K562 (cell line): ENCODE results near the gene MAP3K7. TPM values are rescaled to one million over a fixed set of nuclear protein-coding genes. Genes with fewer than 3 reads are reported as not detected.

Experiments
- ATAC-seq: fragments of 200-7000 bp; cut with Tn5 transposase; 3 replicates; pipeline ENCODE4 v1.9.1; 2020; ENCODE audit warnings: moderate library complexity
- BruUV-seq: library from RNA; stranded (reverse); fragments of 400-500 nt; replicated peaks from 2 replicates; lab custom pipeline; 2021; lab: Mats Ljungman, UMichigan
- CTCF ChIA-PET: fragments of 300-600 bp; formaldehyde crosslinking; extraction: SDS; loops from one replicate; lab custom pipeline; 2021; ENCODE audit warnings: low intra/inter-chr PET ratio; lab: Yijun Ruan, JAX
- POLR2A ChIA-PET: fragments of 300-600, 350-650 bp; sonication (Branson Sonifier 250); formaldehyde crosslinking; extraction: SDS; loops from one replicate; lab custom pipeline; 2021; ENCODE audit warnings: antibody characterized with exemption, inconsistent platforms; lab: Yijun Ruan, JAX
- DNase-seq, 4 experiments: peaks; one replicate each; pipeline versions ENCODE4 v3.0.0 to v3.0.0-alpha.2; 2011 to 2018; ENCODE audit warnings: low spot score in 3 of 4, mixed read lengths in 3 of 4; ENCODE audit errors: extremely low read depth in 1 of 4
- FAIRE-seq: peaks from 2 replicates; lab custom pipeline; 2011; peaks lifted over from hg19 to GRCh38; lab: Jason Lieb, UNC
- H2AFZ ChIP-seq: 2 replicates; pipeline ENCODE4 v1.6.0; 2011; ENCODE audit warnings: low read depth, low read length, control low read depth, inconsistent platforms
- H3K27ac ChIP-seq: fragments of 200-600 bp; 3 replicates; pipeline ENCODE4 v1.8.0; 2011; ENCODE audit warnings: low read depth, mild to moderate bottlenecking, control low read depth, inconsistent platforms, low read length, moderate library complexity, mixed read lengths; ENCODE audit errors: extremely low read depth
- H3K27me3 ChIP-seq, 2 experiments: fragments of 300-600 bp in 1 of 2; 2 replicates in 1 of 2; 3 replicates in 1 of 2; pipeline versions ENCODE4 v1.6.0 to v1.8.0; 2011; ENCODE audit warnings: inconsistent platforms in 2 of 2, low read length in 2 of 2, mild to moderate bottlenecking in 1 of 2, mixed read lengths in 1 of 2, moderate library complexity in 1 of 2; ENCODE audit not compliant: control insufficient read depth in 2 of 2, insufficient read depth in 2 of 2
- H3K36me3 ChIP-seq: fragments of 300-600 bp; 3 replicates; pipeline ENCODE4 v1.8.0; 2011; ENCODE audit warnings: mild to moderate bottlenecking, low read length, inconsistent platforms; ENCODE audit not compliant: control insufficient read depth, insufficient read depth
- H3K4me1 ChIP-seq, 2 experiments: fragments of 200-600 bp in 1 of 2; replicated peaks in 1 of 2; 2 replicates in 1 of 2; 3 replicates in 1 of 2; pipeline versions ENCODE4 v1.5.1 to v1.8.0; 2011; ENCODE audit warnings: inconsistent platforms in 2 of 2, low read length in 2 of 2, mild to moderate bottlenecking in 1 of 2, mixed read lengths in 1 of 2, moderate library complexity in 1 of 2; ENCODE audit not compliant: control insufficient read depth in 2 of 2, insufficient read depth in 2 of 2
- H3K4me2 ChIP-seq: 2 replicates; pipeline ENCODE4 v1.6.1; 2011; ENCODE audit warnings: low read length, control low read depth, inconsistent platforms, mixed read lengths; ENCODE audit not compliant: insufficient read depth
- H3K4me3 ChIP-seq: fragments of 200-600 bp; sonication (generic), shearing (Covaris generic); 2 replicates; pipeline ENCODE4 v1.5.1; 2016; ENCODE audit warnings: control low read depth, inconsistent platforms
- H3K79me2 ChIP-seq: fragments of 200-600 bp; 3 replicates; pipeline ENCODE4 v1.8.0; 2011; ENCODE audit warnings: low read length, inconsistent platforms; ENCODE audit not compliant: control insufficient read depth, insufficient read depth
- H3K9ac ChIP-seq, 2 experiments: 2 replicates each; pipeline versions ENCODE4 v1.6.0 to v1.6.1; 2011; ENCODE audit warnings: low read depth in 2 of 2, low read length in 2 of 2, control low read depth in 1 of 2, inconsistent platforms in 1 of 2, mild to moderate bottlenecking in 1 of 2, mixed read lengths in 1 of 2; ENCODE audit not compliant: insufficient read depth in 1 of 2
- H3K9me1 ChIP-seq: one replicate; pipeline ENCODE4 v1.6.0; 2011; ENCODE audit warnings: inconsistent platforms, mild to moderate bottlenecking, low read length, moderate library complexity; ENCODE audit not compliant: control insufficient read depth, insufficient read depth
- H3K9me3 ChIP-seq: replicated peaks from 2 replicates; pipeline ENCODE4 v1.5.1; 2011; ENCODE audit warnings: low read depth, low read length, inconsistent platforms; ENCODE audit not compliant: control insufficient read depth, insufficient read depth
- H4K20me1 ChIP-seq: replicated peaks from 2 replicates; pipeline ENCODE4 v1.6.1; 2011; ENCODE audit warnings: low read length, inconsistent platforms, mixed read lengths; ENCODE audit not compliant: control insufficient read depth, insufficient read depth
- NUFIP1 ChIP-seq: fragments of 450-650 bp; IDR thresholded peaks from 2 replicates; pipeline ENCODE4 v1.6.1; 2018; ENCODE audit not compliant: partially characterized antibody
- RFX1 ChIP-seq: fragments of 450-650 bp; IDR thresholded peaks from 2 replicates; pipeline ENCODE4 v1.6.1; 2016; ENCODE audit warnings: mild to moderate bottlenecking, moderate library complexity
- SNIP1 ChIP-seq: fragments of 450-650 bp; IDR thresholded peaks from 2 replicates; pipeline ENCODE4 v1.7.1; 2017; ENCODE audit warnings: low read depth, mild to moderate bottlenecking
- TAF7 ChIP-seq: fragments of 450-650 bp; IDR thresholded peaks from 2 replicates; pipeline ENCODE4 v1.6.1; 2016; ENCODE audit warnings: missing genetic modification characterization, missing compliant biosample characterization
- ZNF717 ChIP-seq: fragments of 250-450 bp; sonication (Bioruptor Pico); IDR thresholded peaks from 2 replicates; pipeline ENCODE4 v1.5.0; 2021
- WGBS: fragments of 100-300 bp; shearing (Covaris generic); methylation state at CpG from one replicate; pipeline ENCODE4 v1.1.6; 2016; ENCODE audit warnings: low coverage, mixed read lengths; ENCODE audit not compliant: insufficient coverage; ENCODE audit errors: missing lambda C conversion rate; 5-methylcytosine and 5-hydroxymethylcytosine counted together
- in situ Hi-C: fragments of 300-500 bp; cut with MboI; formaldehyde crosslinking; loops from 4 replicates; pipeline ENCODE4 v1.15.0; 2018; ENCODE audit warnings: inconsistent platforms, mixed read lengths
- intact Hi-C: fragments of 100-400 bp; cut with micrococcal nuclease; formaldehyde crosslinking; loops from 2 replicates; pipeline ENCODE4 v1.14.2; 2022
- polyA plus RNA-seq, 8 experiments: library from polyadenylated mRNA; depleted of rRNA in 4 of 8; stranded (reverse) in 5 of 8; unstranded in 3 of 8; fragments of >200 nt; fragmentation: Nextera tagmentation in 2 of 8; fragmentation: Illumina TruSeq in 1 of 8; extraction: Ambion mirVana in 2 of 8; extraction: Trizol in 1 of 8; gene quantifications; 2 replicates each; pipeline versions ENCODE4 v1.2.1 to v1.2.3, GENCODE V29; 2011 to 2014; ENCODE audit warnings: inconsistent platforms in 1 of 8, missing spikeins in 1 of 8
- total RNA-seq, 7 experiments: library from RNA; depleted of rRNA in 6 of 7; stranded (reverse); fragments of >200 nt in 6 of 7; fragmentation: Illumina TruSeq in 2 of 7; extraction: Trizol in 2 of 7; gene quantifications; 2 replicates each; pipeline versions ENCODE4 v1.2.1 to v1.2.3, GENCODE V29; 2011 to 2021; ENCODE audit warnings: low replicate concordance in 1 of 7
- TF ChIP-seq, protein P1 (sequence below): IDR thresholded peaks from 2 replicates; pipeline ENCODE4 v1.6.1; 2011; ENCODE audit warnings: borderline replicate concordance, low read depth, mild to moderate bottlenecking, moderate library complexity, low read length; ENCODE audit not compliant: insufficient read depth, poor library complexity, severe bottlenecking

MAP3K7 gene
- total and polyA plus RNA-seq, 9 of the 15 experiments (the other 6 are each of a cell fraction or from before 2014, with no cell fraction given): 13.4 to 60.9 (median 34.8) TPM

DNA sequence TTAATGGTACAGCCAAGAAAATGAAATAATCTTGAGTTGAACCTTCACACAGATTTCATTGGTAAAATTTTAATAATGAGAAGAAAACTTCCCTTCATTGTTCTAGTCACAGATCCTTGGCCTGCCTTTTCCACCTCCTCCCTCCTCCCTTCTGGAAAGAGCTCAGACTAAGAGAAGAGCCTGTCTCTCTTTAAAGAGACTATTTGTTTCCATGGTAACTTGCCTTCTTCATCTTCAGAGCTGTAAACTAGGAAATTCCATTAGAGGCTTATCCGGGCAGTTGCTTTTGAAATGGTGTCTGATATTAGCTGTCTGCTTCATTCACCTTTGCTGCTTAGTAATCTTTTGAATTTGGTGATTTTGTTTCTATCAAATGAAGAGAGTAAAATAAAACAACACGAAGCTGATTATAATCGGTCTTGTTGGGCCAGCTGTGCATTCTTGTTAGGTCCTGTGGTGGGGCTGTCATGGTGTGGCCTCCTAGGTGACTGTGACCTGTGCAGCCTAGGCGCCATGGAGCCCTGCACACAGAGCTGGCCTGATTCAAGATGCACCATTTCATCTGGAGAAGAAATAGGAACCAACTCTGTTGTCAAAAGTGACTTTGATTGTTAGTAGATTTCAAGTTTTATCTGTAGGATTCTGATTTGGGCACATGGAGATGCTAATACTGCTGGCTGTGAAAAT, 96.7 kb downstream of the MAP3K7 start:
- WGBS: 27% methylated on average over 4 of the region's 4 CpGs
- no peak for FAIRE-seq
- Histone ChIP-seq H3K27me3 (no peaks in the 10 kb centered on the region), H4K20me1 (no peaks in the 10 kb centered on the region), H3K27ac (no peak overlapping the region), H3K9ac (no peak overlapping the region), H3K4me1 (peaks cover 0 to 3% of the 10 kb centered on the region in 2 experiments; a peak in 2 of 5 replicates), H3K4me3 (no peak overlapping the region), H3K9me1 (no peaks in the 10 kb centered on the region), H3K4me2 (no peak overlapping the region), H3K36me3 (no peaks in the 10 kb centered on the region), H3K79me2 (no peaks in the 10 kb centered on the region), H3K9me3 (no peaks in the 10 kb centered on the region), H2AFZ (no peak overlapping the region)
- ChIA-PET POLR2A (no interaction called here), CTCF (no interaction called here)
- no TSS peak for BruUV-seq
- no peak for ATAC-seq
- TF ChIP-seq NUFIP1 (no peak), TAF7 (tag) (no peak), ZNF717 (CRISPR knock-in tag) (no peak), SNIP1 (no peak), RFX1 (peak; percentile 69)
- TF ChIP-seq, protein P1, sequence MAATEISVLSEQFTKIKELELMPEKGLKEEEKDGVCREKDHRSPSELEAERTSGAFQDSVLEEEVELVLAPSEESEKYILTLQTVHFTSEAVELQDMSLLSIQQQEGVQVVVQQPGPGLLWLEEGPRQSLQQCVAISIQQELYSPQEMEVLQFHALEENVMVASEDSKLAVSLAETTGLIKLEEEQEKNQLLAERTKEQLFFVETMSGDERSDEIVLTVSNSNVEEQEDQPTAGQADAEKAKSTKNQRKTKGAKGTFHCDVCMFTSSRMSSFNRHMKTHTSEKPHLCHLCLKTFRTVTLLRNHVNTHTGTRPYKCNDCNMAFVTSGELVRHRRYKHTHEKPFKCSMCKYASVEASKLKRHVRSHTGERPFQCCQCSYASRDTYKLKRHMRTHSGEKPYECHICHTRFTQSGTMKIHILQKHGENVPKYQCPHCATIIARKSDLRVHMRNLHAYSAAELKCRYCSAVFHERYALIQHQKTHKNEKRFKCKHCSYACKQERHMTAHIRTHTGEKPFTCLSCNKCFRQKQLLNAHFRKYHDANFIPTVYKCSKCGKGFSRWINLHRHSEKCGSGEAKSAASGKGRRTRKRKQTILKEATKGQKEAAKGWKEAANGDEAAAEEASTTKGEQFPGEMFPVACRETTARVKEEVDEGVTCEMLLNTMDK: no peak
- in situ Hi-C loops (no loop called here), intact Hi-C loops (no loop called here)
- no peak for DNase-seq
